Embryonic facial prominence (tissue), 1 donor: ENCODE results near the gene NEU4.
"Not testable (repeated sequence)": the region's sequence is repeated elsewhere in the genome, so short reads cannot be mapped to it uniquely, and the experiment has no call there.

Source experiments
- DNase-seq: peaks from one replicate; pipeline ENCODE4 v3.0.0-alpha.2; 2016; ENCODE audit errors: extremely low spot score

The NEU4 gene

DNA sequence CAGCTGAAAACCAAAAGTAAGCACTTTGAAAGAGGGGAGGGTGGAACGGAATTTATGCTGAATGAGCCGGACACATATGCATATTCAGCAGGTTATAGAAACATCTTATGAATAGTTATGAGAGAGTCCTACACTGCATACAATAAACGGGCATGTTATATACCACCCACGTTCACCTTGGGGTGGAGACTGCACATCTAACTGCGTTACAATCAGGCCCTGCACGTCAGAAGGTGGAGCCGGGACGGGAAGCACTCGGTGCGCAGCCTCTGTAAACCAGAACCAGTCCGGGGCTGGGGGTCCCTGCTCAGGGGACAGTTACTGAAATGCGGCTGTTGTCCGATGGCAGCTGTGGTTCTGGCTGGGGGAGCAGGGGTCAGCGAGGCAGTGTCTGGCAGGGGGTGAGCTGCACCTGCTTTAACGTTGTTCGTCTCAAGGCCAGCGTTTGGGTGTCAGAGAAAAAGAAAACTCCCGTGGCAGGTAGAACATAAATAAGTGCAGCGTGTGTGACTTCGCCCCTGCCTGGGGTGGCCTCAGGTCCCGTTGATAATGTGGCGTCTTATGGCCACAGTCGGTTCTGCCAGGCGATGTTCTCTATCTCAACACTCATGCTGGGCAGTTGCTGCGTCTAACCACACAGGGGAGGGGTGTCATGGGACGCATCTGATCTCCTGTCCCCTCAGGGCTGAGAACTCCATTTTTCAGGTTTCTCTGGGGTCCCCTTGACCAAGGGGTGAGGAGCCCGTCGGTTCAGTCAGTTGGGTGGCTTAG, 24.9 kb downstream of the NEU4 start:
- not testable (repeated sequence) for DNase-seq

DNA sequence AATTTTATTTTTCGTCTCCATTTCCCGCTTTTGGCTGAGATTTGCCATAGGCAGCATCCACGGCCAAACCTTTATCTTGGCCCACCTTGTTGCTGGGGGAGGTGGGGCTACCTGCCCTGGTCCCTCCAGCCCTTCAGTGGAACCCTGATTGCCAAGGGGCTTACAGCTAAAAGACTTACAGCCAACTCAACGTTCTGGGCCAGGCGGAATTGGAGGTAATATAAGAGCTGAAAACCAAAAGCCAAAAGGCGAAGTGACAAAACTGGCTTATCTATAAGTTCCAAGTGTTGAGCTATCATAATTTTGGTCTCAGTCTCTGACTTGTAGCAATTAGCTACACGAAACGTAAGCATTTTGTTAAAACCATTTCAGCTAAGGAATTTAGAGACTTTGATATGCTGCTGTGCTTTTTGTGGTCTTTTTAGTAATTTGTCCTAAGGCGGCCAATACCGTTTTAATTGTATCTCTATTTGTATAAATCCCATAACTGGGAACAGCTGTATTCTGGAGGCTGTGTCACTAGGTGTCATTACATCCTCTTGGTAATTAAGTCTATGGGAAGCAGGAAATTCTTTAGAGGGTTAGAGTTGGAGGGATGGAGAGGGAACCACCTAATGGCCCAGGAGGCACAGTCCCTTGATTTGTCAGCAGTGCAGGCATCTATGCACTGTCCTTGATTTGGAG, 25.7 kb downstream of the NEU4 start:
- no peak for DNase-seq

DNA sequence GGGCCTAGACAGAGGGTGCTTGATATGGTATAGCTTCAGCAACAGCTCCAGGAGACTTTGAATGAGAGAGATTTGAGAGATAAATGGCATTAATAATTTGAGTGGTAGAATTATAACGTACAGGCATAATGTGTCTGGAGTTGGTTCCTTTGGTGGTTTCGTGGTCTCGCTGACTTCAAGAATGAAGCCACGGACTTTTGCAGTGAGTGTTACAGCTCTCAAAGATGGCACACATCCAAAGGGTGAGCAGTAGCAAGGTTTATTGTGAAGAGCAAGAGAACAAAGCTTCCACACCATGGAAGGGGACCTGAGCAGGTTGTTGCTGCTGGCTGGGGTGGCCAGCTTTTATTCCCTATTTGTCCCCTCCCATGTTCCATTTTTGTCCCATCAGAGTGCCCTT, 26.6 kb downstream of the NEU4 start:
- no peak for DNase-seq

DNA sequence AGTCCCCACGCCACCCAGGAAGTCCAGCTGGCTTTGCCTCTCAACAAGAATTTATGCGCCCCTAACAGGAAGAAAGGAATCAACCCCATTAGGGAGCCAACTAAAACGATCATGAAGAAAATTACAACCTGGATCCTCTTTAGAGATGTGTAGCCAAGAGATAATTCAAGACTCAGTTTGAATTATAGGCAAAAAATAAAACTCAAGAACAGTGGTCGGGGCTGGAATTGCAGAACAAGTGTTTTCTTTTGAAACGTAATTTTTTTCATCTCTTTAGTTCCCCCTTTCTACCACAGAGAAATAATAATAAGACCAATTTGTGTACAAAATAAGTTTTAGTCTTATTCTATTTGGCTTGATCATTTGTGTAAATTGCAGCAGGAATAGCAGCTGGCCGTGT, 27.3 kb downstream of the NEU4 start:
- no peak for DNase-seq

DNA sequence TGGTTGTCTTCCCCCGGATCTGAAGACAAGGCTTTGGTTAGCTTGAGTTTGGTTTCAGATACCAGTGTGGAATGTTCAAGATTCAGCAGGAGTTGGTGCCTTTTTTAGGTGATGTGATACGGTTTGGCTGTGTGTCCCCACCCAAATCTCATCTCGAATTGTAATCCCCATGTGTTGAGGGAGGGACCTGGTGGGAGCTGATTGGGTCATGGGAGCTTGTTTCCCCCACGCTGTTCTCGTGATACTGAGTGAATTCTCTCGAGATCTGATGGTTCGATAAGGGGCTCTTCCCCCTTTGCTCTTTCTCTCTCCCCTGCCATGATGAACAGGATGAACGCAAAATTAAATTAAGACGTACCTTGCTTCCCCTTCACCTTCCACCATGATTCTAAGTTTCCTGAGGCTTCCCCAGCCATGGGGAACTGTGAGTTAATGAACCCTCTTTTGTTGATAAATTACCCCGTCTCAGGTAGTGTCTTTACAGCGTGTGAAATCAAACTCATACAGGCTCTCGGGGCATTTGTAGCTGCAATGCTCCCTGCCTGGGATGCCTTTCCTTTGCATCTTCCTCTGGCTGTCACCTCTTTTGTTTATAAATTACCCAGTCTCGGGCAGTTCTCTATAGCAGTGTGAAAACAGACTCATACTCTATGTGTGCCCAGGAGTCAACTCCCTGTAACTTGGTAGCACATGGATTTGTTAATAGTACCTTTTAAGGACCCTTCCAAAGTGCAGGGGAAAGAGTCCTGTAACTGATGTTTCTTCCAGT, 28.4 kb downstream of the NEU4 start:
- no peak for DNase-seq

DNA sequence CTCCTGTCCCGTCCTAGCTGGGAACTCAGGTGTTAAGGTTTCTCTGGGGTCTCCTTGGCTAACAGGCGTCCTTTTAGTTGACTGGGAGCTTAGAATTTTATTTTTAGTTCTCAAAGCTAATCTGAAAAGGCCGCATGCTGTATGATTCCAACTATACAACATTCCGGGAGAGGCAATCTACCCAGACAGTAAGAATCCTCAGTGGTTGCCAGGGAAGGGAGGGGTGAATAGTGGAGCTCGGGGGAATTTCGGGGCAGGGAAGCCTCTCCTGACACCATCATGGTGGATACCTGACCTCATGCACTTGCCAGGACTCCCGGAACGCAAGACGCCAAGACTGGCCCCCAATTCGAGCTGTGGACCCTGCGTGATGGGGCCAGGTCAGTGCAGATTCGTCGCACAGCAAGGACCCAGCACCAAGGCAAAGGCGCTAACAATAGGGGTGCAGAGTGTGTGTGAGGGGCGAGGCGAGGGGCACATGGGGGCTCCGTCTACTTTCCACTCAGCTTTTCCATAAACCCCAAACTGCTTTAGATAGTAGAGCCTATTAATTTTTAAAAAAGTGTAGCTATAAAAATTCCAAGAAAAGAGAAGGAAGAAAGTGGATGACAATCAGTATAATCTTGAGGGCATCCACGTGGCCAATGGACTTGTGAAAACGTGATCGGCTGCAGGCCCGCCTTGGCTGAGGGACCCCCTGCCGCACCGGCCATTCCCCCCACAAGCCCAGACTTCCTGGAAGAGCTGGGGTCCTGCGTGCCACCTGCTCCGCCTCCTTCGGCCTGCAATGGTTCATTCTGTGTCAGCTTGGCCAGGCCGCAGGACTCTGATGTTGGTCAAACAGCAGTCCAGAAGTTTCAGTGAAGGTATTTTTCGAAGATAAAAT, 32.4 kb downstream of the NEU4 start:
- no peak for DNase-seq

DNA sequence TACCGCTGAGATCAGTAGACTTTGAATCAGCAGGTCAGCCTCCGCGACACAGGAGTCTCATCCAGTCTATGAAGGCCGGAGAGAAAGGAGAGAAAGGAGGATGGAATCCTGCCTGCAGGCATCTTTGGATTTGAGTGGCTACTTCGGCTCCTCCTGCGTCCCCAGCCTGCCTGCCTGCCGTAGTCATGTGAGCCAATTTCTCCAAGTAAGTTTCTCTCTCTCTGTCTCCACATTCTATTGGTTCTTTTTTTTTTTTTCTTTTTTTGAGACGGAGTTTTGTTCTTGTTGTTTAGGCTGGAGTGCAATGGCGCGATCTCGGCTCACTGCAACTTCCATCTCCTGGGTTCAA, 33.0 kb downstream of the NEU4 start:
- no peak for DNase-seq

DNA sequence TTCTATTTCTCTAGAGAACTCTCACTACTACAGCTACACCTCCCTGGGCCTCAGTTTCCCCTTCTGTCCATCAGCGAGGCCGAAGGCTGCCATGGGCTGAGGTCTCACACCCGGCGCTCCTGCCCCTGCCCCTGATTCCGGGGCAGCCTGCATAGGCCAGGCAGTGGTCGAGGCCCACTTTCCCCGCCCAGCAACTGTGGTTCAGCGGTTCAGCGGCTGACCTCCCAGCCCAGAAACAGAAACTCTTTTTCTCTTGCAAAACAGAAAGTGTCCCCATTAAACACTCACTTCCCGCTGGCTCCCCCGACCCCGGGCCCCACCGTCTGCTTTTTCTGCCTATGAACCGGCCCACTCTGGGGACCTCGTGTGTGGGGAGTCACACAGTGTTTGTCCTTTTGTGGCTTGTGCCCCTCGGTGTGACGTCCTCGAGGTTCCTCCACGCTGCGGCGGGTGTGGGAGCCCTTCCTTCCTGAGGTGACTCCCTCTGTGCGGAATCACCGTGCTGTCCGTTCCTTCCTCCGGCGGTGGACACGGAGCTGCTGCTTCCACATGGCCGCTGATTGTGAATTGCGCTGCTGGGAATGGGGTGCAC, 33.7 kb downstream of the NEU4 start:
- no peak for DNase-seq

DNA sequence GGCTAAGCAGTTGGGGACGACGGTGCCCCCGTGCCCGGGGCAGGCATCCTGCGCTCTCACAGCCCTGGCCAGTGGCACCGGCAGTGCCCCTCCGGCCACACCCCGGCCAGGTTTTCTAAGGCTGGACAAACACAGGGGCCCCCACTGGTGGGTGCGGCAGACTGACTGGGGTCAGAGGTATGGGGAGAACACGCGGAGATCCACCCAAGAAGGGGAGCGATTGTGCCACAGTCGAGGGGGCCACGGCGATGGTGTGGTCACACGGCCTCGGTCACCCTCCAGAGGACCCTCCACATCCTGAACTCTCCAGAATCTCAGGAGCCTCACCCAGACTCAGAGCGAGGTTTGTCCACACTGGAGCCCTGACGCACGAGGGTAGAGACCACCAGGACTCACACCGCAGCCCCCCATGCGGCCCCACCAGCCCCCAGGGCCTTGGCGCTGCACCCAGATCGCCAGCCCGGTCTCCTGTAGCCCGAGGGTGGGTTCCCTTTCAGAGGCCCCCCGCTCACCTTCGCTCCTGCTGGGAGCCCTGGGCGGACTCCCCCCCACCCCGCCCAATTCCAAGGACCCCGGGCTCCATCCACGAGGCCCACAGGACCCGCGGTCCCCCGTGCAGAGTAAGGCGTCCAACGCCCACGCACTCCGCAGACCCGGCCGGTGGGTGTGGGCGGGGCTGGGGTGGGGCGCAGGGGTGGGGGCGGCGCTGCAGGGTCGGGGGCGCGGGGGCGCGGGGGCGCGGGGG, 34.5 kb downstream of the NEU4 start:
- DNase-seq: no peak

DNA sequence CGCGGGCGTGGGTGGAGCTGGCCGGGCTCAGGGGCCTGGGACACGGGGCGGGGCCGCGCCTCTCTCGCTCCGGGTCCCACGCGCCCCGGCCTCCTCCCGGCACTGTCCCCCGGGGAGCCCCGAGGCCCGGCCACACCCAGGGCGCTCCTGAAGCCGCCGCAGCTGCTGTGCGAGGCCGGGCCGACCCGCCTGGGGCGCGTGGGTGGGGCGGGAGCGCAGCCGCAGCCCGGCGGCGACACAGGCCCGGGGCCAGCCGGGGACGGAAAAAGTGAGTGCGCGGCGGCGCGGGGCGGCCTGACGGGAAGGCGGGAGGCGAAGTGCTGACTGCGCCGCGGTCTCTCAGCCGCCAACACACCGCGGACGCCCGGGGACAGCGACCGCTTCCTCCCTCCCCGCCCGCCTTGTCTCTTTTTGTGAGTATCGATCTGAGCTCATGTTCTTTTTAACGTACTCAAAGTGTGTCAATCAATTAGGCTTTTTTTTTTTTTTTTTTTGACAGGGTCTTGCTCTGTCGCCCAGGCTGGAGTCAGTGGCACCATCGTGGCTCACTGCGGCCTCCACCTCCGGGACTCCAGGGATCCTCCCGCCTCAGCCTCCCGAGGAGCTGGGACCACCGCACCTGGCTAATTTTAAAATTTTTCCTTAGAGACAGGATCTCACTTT, 35.2 kb downstream of the NEU4 start:
- no peak for DNase-seq

DNA sequence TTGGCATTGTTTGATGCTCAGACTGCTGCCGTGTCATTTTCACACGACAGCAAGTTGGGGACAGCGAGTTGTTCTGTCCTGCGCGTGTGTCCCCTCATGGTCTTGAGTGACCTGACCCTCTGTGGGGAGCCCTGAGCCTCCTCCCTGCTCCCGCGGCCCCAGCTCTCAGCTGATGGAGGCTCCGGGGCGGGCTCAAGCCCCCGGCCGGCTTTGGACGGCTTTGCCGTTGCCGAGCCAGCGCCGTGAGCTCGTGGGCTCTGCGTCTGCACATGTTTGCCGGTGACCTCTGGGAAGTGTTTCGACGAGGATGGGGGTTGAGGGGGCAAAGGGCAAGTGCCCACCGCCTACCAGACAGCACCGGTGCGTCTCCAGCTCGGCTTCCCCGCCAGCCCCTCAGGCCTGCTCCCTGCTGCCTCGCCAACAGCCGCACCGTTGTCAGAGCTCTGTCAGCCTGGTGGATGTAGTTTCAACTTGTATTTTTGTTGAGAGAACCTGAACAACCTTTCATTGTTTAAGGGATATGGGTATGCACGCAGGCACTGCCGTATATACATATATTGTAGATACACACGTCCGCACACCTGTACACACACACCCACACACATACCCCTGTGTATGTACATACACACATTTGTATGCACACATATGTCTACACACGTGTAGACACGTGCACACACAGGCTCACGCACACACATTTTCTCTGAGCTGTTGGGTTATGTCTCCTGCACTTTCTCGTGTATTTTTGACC, 36.0 kb downstream of the NEU4 start:
- no peak for DNase-seq

DNA sequence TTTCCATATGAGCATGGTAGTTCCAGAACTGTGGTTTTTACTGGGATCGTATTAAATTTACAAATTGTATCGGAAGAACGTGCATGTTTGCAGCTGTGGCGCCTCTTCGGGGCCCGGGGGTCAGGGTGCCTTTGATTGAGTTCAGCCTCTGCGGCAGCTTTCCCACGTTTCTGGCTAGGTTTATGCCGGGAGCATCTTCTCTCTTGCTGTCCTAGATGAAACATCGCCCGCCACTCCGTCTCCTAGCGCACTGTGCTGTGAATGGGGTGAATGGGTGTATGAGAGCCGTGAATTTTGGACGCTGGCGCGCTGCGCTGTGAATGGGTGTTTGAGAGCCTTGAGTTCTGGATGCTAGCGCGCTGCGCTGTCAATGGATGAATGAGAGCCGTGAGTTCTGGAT, 37.4 kb downstream of the NEU4 start:
- no peak for DNase-seq

DNA sequence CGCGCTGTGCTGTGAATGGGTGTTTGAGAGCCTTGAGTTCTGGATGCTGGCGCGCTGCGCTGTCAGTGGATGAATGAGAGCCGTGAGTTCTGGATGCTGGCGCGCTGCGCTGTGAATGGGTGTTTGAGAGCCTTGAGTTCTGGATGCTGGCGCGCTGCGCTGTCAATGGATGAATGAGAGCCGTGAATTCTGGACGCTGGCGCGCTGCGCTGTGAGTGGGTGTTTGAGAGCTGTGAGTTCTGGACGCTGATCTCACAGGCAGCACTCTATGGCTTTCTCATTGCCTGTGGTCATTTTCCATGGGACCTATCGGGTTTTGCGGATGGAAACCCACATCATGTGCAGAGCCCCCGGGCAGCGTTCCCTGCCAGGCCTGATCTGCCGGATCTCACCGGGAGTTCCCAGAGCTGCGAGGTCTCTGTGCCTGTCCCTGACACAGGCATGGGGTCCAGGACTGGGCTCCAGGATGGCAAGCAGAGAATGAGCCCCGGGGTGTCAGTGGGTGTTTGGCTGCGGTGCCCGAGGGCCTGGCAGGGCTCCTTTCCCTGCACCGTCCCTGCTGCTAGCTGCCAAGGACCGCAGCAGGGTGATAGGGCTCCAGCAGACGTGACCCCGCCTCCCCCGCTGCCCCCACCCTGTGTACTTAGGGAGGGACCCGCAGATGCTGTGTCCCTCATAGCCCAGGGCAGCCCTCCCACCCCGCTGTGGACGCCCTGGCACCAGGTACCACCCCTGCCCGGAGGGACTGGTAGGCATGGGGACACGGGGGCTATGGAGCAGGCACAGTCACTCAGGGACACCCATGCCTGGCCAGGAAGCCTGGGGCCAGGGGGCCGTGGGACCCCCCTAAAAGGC, 40.0 kb downstream of the NEU4 start:
- no peak for DNase-seq

DNA sequence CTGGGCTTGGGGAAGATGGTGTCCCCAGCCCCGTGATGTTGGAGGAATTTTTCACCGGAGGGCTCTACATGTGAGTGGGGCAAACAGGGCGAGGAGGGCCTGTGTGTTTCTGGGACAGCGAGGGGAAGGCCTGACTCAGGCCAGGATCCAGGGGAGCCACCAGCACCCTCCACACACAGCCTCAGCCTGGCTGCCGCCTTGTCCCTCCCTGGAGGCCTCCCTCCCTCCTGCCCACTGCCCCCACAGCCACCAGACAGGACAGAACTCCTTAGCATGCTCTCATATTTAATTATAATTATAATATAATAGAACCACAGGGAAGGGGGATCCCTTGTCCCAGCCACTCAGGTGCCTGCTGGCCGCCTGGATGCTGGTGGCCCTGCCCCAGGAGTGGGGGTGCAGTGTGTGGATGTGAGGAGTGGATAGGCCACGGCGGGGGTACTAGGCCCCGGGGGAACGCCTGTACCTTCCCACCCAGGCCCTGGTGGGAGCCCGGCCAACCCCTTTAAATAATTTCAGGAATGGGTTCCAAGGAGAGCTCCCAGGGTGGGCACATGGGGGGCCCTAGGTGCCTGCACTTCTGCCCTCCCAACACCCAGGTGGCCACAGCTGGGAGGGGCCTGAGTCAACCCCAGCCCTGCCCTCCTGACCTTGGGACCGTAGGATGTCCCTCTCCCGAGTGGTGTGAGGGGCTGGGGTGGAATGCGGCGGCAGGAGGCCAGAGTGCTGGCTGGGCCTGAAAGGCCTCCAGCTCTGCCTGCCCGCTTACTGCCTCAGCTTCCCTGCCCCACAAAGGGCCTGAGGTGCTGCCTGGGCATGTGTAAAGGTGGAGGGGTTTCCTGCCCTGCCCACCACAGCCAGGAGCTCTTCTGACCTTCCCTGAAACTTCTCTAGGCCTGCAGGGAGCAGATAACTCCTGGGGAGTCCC, 40.9 kb downstream of the NEU4 start:
- no peak for DNase-seq

DNA sequence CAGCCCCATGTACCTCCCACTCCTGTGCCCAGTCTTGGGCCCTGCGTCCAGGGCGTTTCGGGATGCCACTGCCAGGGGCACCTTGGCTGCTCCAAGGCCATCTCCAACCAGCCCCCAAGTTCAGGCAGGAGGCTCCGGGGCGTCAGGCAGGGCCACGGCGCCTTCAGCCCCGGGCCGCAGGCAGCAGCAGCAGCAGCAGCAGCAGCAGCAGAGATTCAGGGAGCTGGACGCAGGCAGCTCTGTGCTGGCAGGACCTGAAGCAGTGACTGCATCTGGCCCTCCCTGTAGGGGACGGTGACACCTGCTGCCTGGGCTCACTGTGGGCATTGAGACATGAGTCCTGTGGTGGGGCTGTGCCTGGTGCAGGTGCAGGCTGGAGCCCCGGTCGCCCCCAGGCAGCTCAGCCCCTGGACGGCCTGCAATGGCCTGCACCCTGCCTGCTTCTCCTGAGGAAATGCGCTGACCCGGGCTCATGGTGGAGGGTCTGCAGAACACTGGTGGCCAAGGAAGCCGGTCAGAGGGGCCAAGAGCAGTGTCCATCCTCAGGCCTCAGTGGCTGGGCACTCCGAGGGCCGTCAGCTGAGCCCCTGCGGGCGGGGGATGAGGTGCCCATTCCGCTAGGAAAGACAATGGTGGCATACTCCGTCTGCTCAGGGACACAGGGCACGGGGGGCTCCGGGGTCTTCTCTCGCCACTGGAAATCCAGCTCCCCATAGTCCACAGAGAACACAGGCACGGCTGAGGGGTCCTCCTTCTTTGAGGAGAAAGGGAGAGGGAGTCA, 41.7 kb downstream of the NEU4 start:
- no peak for DNase-seq

DNA sequence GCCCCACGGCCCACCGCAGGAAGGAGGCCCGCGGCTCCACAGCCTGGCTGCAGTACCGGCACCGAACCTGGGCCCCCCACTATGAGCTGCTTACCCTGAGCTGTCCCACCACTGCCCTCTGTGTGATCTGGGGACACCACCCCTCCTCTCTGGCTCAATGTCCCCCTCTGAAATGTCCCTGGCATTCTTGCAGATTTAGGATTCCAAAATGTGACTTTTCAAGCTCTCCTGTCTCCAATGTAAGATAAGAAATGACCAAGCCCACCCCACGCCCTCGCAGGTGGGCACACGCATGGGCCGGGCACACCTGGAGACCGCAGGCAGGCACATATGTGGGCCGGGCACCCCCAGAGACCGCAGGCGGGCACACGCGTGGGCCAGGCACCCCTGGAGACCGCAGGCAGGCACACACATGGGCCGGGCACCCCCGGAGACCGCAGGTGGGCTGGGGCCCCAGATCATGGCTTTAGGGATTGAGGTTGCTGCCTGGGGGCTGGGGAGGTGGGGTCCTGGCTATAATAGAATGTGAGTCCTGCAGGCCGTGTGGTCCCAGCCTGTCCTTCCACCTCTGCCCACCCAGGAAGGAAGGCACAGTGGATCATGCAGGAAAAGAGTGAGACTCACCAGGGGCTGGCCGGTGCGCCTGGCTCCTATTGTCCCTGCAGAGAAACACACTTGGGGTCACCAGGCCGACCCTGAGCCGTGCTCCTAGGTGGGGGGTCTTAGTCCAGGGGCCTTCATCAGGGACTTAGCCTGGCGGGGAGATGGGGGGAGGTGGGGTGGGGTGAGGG, 42.5 kb downstream of the NEU4 start:
- no peak for DNase-seq
